Large intestine (tissue), 3 donors: ENCODE data around the gene USP25. TPM values are rescaled to one million over a fixed set of nuclear protein-coding genes. Genes with fewer than 3 reads are reported as not detected.

Source experiments
- DNase-seq, 2 donors: peaks; one replicate each; pipeline versions ENCODE4 v3.0.0 to v3.0.0-alpha.2; 2013
- H3K27ac ChIP-seq: one replicate; pipeline ENCODE4 v1.5.1; 2013; ENCODE audit warnings: low read length
- H3K27me3 ChIP-seq: 2 replicates; pipeline ENCODE4 v1.6.1; 2013; ENCODE audit warnings: low read length; ENCODE audit not compliant: control insufficient read depth, insufficient read depth
- H3K36me3 ChIP-seq: 2 replicates; pipeline ENCODE4 v1.6.1; 2013; ENCODE audit warnings: low read length; ENCODE audit not compliant: control insufficient read depth, insufficient read depth
- H3K4me1 ChIP-seq: one replicate; pipeline ENCODE4 v1.6.1; 2013; ENCODE audit warnings: low read length; ENCODE audit not compliant: control insufficient read depth, insufficient read depth
- H3K4me3 ChIP-seq: one replicate; pipeline ENCODE4 v1.5.1; 2013; ENCODE audit warnings: low read length
- H3K9me3 ChIP-seq: one replicate; pipeline ENCODE4 v1.6.1; 2013; ENCODE audit warnings: mild to moderate bottlenecking, low read depth, low read length, moderate library complexity; ENCODE audit not compliant: control insufficient read depth
- WGBS: methylation state at CpG from one replicate; pipeline ENCODE4 v1.1.5; 2013; ENCODE audit warnings: low lambda C conversion rate; ENCODE audit not compliant: insufficient coverage; 5-methylcytosine and 5-hydroxymethylcytosine counted together
- polyA plus RNA-seq: library from polyadenylated mRNA; unstranded; fragments of 120-200 nt; gene quantifications from one replicate; pipeline ENCODE4 v1.2.1, GENCODE V29; 2013

Gene USP25
- polyA plus RNA-seq, 1 donor, result 24.9 TPM

DNA sequence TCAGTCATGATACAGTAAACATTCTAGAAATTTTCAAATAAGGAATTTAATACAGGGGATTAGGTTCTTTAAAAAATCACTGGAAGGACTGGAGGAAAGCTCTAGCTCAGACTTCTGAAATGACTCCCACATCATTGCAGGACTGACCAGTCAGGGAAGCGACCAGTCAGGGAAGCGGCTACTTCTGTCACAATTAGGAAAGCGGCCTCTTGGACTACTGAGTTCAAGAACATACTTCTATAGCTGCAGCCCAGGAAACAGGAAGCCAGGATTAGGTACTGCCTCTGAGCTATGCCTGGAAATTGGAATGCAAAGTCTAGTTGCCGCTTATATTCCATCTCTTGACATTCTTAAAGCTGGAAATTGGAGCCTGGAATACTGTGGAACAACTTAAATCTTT, 45.5 kb downstream of the USP25 start:
- H3K4me1 ChIP-seq, result no peaks in the 10 kb centered on the region

GRCh38 chr21:15775981-15776380, 46.2 kb downstream of the USP25 start:
- DNase-seq, result peak in 1 of 2 donors; percentile 43
- Histone ChIP-seq H3K27me3 (no peaks in the 10 kb centered on the region), H3K4me3 (no peak overlapping the region), H3K27ac (no peak overlapping the region), H3K9me3 (no peaks in the 10 kb centered on the region), H3K36me3 (peaks cover 7% of the 10 kb centered on the region), H3K4me1 (no peaks in the 10 kb centered on the region)

More for the DNA sequence above, 45.5 kb downstream of the USP25 start:
- Histone ChIP-seq H3K36me3 (peaks cover 4% of the 10 kb centered on the region), H3K9me3 (no peaks in the 10 kb centered on the region), H3K4me3 (no peak overlapping the region), H3K27ac (no peak overlapping the region), H3K27me3 (no peaks in the 10 kb centered on the region)
- no CpG with 5 or more reads among the region's 4 CpGs for WGBS
- DNase-seq, result no peak

GRCh38 chr21:15776818-15777217, 47.0 kb downstream of the USP25 start:
- Histone ChIP-seq H3K4me3 (no peak overlapping the region), H3K4me1 (no peaks in the 10 kb centered on the region), H3K27me3 (no peaks in the 10 kb centered on the region), H3K9me3 (no peaks in the 10 kb centered on the region), H3K27ac (no peak overlapping the region), H3K36me3 (peaks cover 15% of the 10 kb centered on the region)
- no peak for DNase-seq
- WGBS, result no CpG with 5 or more reads among the region's 2 CpGs

DNA sequence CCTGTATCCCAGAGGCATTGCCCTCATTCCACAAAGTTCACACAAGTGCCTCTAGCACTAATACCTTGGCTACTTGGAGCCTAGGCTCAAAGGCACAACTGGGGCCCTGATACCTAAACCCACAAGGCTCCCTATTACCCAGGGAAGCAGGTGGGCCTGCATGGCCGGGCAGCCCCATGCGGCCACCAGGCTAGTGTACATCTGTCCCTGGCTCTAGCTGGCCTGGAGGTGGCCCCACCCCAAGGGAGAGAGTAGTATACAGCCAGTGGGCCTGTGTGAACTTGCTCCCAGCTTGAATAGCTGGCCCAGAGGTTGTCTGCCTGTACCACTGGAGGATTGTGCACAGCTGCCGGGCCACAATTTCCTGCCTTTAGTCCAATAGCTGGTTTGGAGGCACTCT, 52.2 kb downstream of the USP25 start:
- peaks cover 22% of the 10 kb centered on the region for H3K36me3 ChIP-seq
- no CpG with 5 or more reads among the region's 3 CpGs for WGBS

DNA sequence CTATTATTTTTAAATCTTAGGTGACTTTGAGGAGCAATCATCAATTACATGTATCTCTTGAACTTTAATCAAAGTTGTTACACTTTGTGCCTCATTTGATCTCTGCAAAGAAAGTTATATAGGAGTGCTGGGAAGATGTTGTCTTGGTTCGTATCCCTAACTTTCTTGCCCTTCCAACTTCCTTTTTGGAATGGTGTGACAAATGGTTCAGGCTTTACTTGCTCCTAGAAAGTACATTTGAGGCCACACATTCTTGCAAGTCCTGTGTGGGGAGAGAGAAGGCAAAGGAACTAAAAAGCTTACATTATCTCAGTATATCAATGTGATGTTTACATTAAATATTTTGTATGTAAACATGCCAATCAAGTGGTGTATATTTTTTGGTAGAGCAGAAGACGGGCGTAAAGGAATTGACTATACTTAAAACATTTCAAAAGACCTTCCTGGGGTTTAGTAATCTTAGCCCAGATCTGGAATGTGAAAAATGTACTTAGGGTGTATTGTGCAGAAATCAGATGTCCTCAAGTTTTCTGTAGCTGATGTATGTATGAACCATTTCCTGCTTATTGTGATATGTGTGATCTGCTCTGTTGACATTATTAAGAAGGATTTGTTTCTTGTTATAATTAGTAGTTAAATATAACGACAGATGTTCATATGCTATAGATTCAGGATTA, 59.2 kb downstream of the USP25 start:
- Histone ChIP-seq H3K4me3 (no peak overlapping the region), H3K9me3 (no peaks in the 10 kb centered on the region), H3K4me1 (no peaks in the 10 kb centered on the region), H3K27ac (no peak overlapping the region), H3K36me3 (no peaks in the 10 kb centered on the region), H3K27me3 (no peaks in the 10 kb centered on the region)
- WGBS, result no CpG with 5 or more reads among the region's 4 CpGs
- DNase-seq, result no peak

More for the DNA sequence above, 52.2 kb downstream of the USP25 start:
- Histone ChIP-seq H3K27me3 (no peaks in the 10 kb centered on the region), H3K27ac (no peak overlapping the region), H3K9me3 (peaks cover 6% of the 10 kb centered on the region), H3K4me1 (no peaks in the 10 kb centered on the region), H3K4me3 (no peak overlapping the region)
- DNase-seq, result no peak

DNA sequence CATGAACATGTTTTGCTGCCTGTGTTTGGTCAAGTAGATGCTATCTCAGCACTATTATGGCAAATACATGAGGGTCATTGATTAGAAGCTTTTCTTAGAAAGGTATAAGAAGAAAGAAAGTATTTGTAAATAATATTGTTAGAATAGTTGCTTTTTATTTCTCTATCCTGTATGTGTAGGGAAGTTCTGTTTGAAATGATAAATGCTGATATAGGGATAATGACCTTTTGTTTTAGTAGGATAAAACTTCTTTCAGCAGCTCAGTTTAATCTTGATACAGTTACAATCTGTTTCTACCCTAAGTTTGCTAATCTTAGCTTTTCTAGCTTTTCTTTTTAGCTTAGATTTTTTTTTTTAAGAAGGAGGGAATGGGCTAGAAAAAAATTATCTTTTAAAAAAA, 63.3 kb downstream of the USP25 start:
- DNase-seq, result no peak
- Histone ChIP-seq H3K27me3 (no peaks in the 10 kb centered on the region), H3K4me3 (no peak overlapping the region), H3K4me1 (no peaks in the 10 kb centered on the region), H3K36me3 (peaks cover 2% of the 10 kb centered on the region), H3K27ac (no peak overlapping the region), H3K9me3 (no peaks in the 10 kb centered on the region)

DNA sequence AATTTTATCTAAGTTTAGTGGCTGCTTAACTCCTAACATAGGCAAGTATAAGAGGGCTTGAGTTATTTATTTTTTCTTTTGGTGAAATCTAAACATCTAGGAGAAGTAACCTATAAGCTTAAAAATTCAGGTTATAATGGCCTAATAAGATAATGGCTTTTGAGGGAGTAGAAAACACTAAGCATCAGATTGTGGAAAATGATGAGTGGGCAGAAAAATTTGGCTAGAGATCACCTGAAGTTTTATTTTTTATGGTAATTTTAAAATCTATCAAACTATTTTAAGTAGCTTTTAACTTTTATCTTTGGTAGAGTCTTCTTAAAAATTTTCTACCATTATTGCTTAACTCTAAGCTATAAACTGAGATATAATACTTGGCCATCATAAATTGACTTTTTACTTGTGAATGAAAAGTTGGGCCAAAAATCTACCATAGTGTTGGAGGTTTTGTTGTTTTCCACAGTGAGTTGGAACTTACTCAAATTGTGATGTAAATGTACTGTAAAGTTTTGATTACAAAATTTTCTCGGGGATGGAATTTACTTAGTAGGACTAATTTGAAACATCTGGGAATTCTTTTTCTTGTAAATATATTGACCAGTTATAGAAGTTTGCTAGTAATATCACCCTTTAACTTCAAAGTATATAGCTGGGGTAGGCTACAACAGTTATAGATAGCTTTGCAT, 63.9 kb downstream of the USP25 start:
- WGBS, result 100% methylated on average over 1 of the region's 1 CpG
- no peak for DNase-seq

GRCh38 chr21:15794277-15794912, 64.6 kb downstream of the USP25 start:
- H3K4me1 ChIP-seq, result no peaks in the 10 kb centered on the region
- no peak for DNase-seq
- no peak overlapping the region for H3K4me3 ChIP-seq
- WGBS, result 100% methylated on average over 1 of the region's 2 CpGs
- no peak overlapping the region for H3K27ac ChIP-seq
- H3K9me3 ChIP-seq, result no peaks in the 10 kb centered on the region
- H3K27me3 ChIP-seq, result no peaks in the 10 kb centered on the region
- H3K36me3 ChIP-seq, result peaks cover 2% of the 10 kb centered on the region

More for the DNA sequence above, 63.9 kb downstream of the USP25 start:
- Histone ChIP-seq H3K9me3 (no peaks in the 10 kb centered on the region), H3K36me3 (peaks cover 2% of the 10 kb centered on the region), H3K4me1 (no peaks in the 10 kb centered on the region), H3K4me3 (no peak overlapping the region), H3K27ac (no peak overlapping the region), H3K27me3 (no peaks in the 10 kb centered on the region)

GRCh38 chr21:15795533-15795932, 65.8 kb downstream of the USP25 start:
- peaks cover 2% of the 10 kb centered on the region for H3K36me3 ChIP-seq
- H3K4me3 ChIP-seq, result no peak overlapping the region
- no peak for DNase-seq
- no peaks in the 10 kb centered on the region for H3K9me3 ChIP-seq
- H3K27me3 ChIP-seq, result no peaks in the 10 kb centered on the region
- H3K27ac ChIP-seq, result no peak overlapping the region
- no peaks in the 10 kb centered on the region for H3K4me1 ChIP-seq
- WGBS, result 100% methylated on average over 2 of the region's 4 CpGs

GRCh38 chr21:15797577-15798363, 68.0 kb downstream of the USP25 start:
- Histone ChIP-seq H3K9me3 (no peaks in the 10 kb centered on the region), H3K27me3 (no peaks in the 10 kb centered on the region), H3K36me3 (peaks cover 2% of the 10 kb centered on the region), H3K4me3 (no peak overlapping the region), H3K4me1 (no peaks in the 10 kb centered on the region), H3K27ac (no peak overlapping the region)
- WGBS, result 93% methylated on average over 2 of the region's 3 CpGs
- peak; percentile 18 to 60 for DNase-seq
